ENCODE results near the gene TNFRSF6B.

DNA sequence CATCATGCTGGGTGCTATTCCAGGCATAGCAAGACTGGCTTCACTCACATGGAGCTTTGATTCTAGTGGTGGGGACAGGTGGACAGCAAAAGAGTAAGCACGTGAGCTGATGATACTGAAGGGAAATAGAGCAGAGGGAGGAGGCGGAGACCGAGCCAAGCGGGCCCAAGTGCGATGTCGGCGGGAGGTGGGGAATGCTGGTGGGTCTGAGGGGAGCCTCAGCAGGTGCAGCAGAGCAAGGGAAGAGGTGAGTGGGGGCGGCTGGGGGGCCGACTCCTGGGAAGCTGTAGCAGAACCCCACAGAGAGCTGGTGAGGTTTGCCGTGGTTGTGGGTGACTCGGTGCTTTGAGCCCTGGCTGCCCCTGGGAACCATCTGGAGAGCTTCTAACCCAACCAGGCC lies 28.1 kb upstream of the TNFRSF6B start:
- TF ChIP-seq, protein P1, sequence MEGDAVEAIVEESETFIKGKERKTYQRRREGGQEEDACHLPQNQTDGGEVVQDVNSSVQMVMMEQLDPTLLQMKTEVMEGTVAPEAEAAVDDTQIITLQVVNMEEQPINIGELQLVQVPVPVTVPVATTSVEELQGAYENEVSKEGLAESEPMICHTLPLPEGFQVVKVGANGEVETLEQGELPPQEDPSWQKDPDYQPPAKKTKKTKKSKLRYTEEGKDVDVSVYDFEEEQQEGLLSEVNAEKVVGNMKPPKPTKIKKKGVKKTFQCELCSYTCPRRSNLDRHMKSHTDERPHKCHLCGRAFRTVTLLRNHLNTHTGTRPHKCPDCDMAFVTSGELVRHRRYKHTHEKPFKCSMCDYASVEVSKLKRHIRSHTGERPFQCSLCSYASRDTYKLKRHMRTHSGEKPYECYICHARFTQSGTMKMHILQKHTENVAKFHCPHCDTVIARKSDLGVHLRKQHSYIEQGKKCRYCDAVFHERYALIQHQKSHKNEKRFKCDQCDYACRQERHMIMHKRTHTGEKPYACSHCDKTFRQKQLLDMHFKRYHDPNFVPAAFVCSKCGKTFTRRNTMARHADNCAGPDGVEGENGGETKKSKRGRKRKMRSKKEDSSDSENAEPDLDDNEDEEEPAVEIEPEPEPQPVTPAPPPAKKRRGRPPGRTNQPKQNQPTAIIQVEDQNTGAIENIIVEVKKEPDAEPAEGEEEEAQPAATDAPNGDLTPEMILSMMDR (IDR thresholded peaks at IDR 0.05; ENCODE audit: extremely low read depth in 1 of 2, insufficient read depth in 1 of 2, low read depth in 1 of 2, low read length in 2 of 2): no peak
- TF ChIP-seq POLR2AphosphoS5 (IDR thresholded peaks at IDR 0.05; ENCODE audit: insufficient read depth, low read depth, low read length) (no peak), POLR2A (IDR thresholded peaks at IDR 0.05; ENCODE audit: low read depth, low read length) (no peak), JUN (IDR thresholded peaks at IDR 0.05; ENCODE audit: borderline replicate concordance, insufficient read depth, insufficient read length, low read depth) (no peak), EZH2 (IDR thresholded peaks at IDR 0.05; ENCODE audit: borderline replicate concordance, low read depth, low read length, severe bottlenecking) (no peak), GATA2 (IDR thresholded peaks at IDR 0.05; ENCODE audit: insufficient read depth, insufficient read length, low read depth, low read length) (no peak), FOS (IDR thresholded peaks at IDR 0.05; ENCODE audit: borderline replicate concordance, insufficient read depth, low read length) (no peak)
- TF ChIP-seq, protein P2, sequence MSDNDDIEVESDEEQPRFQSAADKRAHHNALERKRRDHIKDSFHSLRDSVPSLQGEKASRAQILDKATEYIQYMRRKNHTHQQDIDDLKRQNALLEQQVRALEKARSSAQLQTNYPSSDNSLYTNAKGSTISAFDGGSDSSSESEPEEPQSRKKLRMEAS (IDR thresholded peaks at IDR 0.05; ENCODE audit: insufficient read depth, insufficient read length): no peak
